ENCODE results near the gene SORCS2.

The SORCS2 gene

DNA sequence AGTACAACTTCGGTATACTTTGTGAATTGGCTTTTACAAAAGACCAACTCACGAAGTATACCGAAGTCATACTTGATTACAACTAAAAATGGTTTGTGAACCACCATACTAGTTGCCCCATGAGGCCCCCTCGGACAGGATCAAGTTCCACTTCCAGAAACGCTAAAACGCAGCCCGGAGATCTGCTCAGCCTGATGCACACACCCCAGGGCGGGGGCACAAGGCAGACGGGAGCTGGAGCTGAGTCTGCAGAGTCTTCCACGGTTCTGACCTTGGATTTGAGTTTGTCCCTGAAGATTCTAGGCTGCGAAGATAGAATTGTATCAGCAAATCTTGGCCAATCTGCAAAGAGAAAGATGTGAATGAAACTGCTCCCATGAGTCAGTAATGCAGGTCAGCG, 118.1 kb downstream of the SORCS2 start (continued):
- TF ChIP-seq, protein P1, sequence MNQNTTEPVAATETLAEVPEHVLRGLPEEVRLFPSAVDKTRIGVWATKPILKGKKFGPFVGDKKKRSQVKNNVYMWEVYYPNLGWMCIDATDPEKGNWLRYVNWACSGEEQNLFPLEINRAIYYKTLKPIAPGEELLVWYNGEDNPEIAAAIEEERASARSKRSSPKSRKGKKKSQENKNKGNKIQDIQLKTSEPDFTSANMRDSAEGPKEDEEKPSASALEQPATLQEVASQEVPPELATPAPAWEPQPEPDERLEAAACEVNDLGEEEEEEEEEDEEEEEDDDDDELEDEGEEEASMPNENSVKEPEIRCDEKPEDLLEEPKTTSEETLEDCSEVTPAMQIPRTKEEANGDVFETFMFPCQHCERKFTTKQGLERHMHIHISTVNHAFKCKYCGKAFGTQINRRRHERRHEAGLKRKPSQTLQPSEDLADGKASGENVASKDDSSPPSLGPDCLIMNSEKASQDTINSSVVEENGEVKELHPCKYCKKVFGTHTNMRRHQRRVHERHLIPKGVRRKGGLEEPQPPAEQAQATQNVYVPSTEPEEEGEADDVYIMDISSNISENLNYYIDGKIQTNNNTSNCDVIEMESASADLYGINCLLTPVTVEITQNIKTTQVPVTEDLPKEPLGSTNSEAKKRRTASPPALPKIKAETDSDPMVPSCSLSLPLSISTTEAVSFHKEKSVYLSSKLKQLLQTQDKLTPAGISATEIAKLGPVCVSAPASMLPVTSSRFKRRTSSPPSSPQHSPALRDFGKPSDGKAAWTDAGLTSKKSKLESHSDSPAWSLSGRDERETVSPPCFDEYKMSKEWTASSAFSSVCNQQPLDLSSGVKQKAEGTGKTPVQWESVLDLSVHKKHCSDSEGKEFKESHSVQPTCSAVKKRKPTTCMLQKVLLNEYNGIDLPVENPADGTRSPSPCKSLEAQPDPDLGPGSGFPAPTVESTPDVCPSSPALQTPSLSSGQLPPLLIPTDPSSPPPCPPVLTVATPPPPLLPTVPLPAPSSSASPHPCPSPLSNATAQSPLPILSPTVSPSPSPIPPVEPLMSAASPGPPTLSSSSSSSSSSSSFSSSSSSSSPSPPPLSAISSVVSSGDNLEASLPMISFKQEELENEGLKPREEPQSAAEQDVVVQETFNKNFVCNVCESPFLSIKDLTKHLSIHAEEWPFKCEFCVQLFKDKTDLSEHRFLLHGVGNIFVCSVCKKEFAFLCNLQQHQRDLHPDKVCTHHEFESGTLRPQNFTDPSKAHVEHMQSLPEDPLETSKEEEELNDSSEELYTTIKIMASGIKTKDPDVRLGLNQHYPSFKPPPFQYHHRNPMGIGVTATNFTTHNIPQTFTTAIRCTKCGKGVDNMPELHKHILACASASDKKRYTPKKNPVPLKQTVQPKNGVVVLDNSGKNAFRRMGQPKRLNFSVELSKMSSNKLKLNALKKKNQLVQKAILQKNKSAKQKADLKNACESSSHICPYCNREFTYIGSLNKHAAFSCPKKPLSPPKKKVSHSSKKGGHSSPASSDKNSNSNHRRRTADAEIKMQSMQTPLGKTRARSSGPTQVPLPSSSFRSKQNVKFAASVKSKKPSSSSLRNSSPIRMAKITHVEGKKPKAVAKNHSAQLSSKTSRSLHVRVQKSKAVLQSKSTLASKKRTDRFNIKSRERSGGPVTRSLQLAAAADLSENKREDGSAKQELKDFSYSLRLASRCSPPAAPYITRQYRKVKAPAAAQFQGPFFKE (tag by site-specific recombination; IDR thresholded peaks at IDR 0.05; ENCODE audit: borderline replicate concordance): no peak
- TF ChIP-seq ZNF501 (tag by site-specific recombination; IDR thresholded peaks at IDR 0.05) (no peak), KLF7 (tag by site-specific recombination; IDR thresholded peaks at IDR 0.05; ENCODE audit: borderline replicate concordance) (no peak)

DNA sequence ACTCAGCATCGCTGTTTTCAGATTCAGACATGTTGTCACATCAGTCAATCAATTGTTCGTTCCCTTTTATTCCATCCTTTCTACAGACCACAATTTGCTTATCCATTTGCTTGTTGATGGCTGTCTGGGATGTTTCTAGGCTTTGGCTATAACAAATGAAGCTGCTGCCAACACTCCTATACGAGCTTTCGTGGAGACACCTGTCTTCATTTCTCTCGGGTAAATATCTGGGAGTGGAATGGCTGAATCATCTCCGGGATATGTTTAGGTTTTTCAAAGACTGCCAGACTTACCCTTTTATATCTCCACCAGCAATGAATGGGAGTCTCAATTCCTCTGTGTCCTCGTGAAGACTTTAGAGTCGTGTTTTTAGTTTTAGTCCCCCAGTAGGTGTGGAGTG, 118.9 kb downstream of the SORCS2 start:
- Histone ChIP-seq H3K4me1 (ENCODE audit: control insufficient read depth, insufficient read depth, low read length) (no peaks in the 10 kb centered on the region), H3K9me3 (ENCODE audit: control insufficient read depth, insufficient read depth, low read depth, low read length) (no peaks in the 10 kb centered on the region), H3K36me3 (ENCODE audit: control insufficient read depth in 2 of 2, insufficient read depth in 1 of 2, low read length in 2 of 2) (no peaks in the 10 kb centered on the region), H3K4me3 (ENCODE audit: low read depth, low read length) (no peak overlapping the region), H3K27ac (ENCODE audit: extremely low read depth, low read depth, low read length) (no peak overlapping the region)
- TF ChIP-seq ZBTB17 (tag by site-specific recombination; IDR thresholded peaks at IDR 0.05): no peak
- POLR2A ChIA-PET: no interaction called here
- CTCF ChIA-PET: interaction anchor here (0.6 to 0.8 kb wide), 2 partner anchors 24 to 459 kb away, joined by 3 to 5 read pairs; no protein-coding TSS in a partner anchor

DNA sequence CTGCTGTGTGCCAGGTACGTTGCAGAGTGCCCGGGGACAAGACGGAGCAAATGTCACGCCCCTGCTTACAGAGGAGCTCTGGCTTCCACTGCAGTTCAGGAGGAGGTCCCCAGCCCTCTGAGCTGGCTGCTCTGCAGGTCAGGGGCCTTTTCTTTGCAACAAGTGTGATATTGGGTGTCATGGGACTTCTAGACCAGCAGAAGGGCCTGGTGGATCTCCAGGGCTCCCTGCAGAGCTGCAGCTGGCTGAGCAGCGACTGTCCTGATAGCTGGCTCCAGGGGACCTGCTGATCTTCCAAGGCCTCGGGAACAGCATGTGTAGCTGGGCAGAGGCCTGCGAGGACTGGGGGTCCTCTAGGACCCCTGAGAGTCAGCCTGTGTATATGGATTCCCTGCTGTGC, 120.4 kb downstream of the SORCS2 start:
- CTCF ChIA-PET: interaction anchor here (0.7 to 0.8 kb wide), 3 partner anchors 23 to 403 kb away, joined by 3 to 4 read pairs (median 3); no protein-coding TSS in a partner anchor
- Histone ChIP-seq H3K4me1 (ENCODE audit: control insufficient read depth, insufficient read depth, low read length) (no peaks in the 10 kb centered on the region), H3K27ac (ENCODE audit: extremely low read depth, low read depth, low read length) (no peak overlapping the region), H3K36me3 (ENCODE audit: control insufficient read depth in 2 of 2, insufficient read depth in 1 of 2, low read length in 2 of 2) (no peaks in the 10 kb centered on the region), H3K4me3 (ENCODE audit: low read depth, low read length) (no peak overlapping the region), H3K9me3 (ENCODE audit: control insufficient read depth, insufficient read depth, low read depth, low read length) (no peaks in the 10 kb centered on the region)
- TF ChIP-seq ZNF544 (tag by site-specific recombination; IDR thresholded peaks at IDR 0.05) (no peak), ZNF514 (tag by site-specific recombination; IDR thresholded peaks at IDR 0.05) (no peak), ZNF473 (tag by site-specific recombination; IDR thresholded peaks at IDR 0.05) (no peak), SP7 (tag by site-specific recombination; IDR thresholded peaks at IDR 0.05) (no peak), ZNF292 (tag by site-specific recombination; IDR thresholded peaks at IDR 0.05; ENCODE audit: borderline replicate concordance, low read depth) (no peak), ZNF548 (tag by site-specific recombination; IDR thresholded peaks at IDR 0.05) (no peak), ZFP41 (tag by site-specific recombination; IDR thresholded peaks at IDR 0.05; ENCODE audit: borderline replicate concordance) (no peak), ZNF354C (tag by site-specific recombination; IDR thresholded peaks at IDR 0.05; ENCODE audit: borderline replicate concordance, low read depth) (no peak), REPIN1 (tag by site-specific recombination; IDR thresholded peaks at IDR 0.05; ENCODE audit: low read depth) (no peak), ZNF777 (tag by site-specific recombination; IDR thresholded peaks at IDR 0.05; ENCODE audit: borderline replicate concordance) (no peak)
- TF ChIP-seq, protein P2, sequence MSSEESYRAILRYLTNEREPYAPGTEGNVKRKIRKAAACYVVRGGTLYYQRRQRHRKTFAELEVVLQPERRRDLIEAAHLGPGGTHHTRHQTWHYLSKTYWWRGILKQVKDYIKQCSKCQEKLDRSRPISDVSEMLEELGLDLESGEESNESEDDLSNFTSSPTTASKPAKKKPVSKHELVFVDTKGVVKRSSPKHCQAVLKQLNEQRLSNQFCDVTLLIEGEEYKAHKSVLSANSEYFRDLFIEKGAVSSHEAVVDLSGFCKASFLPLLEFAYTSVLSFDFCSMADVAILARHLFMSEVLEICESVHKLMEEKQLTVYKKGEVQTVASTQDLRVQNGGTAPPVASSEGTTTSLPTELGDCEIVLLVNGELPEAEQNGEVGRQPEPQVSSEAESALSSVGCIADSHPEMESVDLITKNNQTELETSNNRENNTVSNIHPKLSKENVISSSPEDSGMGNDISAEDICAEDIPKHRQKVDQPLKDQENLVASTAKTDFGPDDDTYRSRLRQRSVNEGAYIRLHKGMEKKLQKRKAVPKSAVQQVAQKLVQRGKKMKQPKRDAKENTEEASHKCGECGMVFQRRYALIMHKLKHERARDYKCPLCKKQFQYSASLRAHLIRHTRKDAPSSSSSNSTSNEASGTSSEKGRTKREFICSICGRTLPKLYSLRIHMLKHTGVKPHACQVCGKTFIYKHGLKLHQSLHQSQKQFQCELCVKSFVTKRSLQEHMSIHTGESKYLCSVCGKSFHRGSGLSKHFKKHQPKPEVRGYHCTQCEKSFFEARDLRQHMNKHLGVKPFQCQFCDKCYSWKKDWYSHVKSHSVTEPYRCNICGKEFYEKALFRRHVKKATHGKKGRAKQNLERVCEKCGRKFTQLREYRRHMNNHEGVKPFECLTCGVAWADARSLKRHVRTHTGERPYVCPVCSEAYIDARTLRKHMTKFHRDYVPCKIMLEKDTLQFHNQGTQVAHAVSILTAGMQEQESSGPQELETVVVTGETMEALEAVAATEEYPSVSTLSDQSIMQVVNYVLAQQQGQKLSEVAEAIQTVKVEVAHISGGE (tag by site-specific recombination; conservative IDR thresholded peaks at IDR 0.05; ENCODE audit: low read depth): no peak
- TF ChIP-seq, protein P3, sequence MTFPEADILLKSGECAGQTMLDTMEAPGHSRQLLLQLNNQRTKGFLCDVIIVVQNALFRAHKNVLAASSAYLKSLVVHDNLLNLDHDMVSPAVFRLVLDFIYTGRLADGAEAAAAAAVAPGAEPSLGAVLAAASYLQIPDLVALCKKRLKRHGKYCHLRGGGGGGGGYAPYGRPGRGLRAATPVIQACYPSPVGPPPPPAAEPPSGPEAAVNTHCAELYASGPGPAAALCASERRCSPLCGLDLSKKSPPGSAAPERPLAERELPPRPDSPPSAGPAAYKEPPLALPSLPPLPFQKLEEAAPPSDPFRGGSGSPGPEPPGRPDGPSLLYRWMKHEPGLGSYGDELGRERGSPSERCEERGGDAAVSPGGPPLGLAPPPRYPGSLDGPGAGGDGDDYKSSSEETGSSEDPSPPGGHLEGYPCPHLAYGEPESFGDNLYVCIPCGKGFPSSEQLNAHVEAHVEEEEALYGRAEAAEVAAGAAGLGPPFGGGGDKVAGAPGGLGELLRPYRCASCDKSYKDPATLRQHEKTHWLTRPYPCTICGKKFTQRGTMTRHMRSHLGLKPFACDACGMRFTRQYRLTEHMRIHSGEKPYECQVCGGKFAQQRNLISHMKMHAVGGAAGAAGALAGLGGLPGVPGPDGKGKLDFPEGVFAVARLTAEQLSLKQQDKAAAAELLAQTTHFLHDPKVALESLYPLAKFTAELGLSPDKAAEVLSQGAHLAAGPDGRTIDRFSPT (tag by site-specific recombination; IDR thresholded peaks at IDR 0.05): no peak
- TF ChIP-seq, protein P4, sequence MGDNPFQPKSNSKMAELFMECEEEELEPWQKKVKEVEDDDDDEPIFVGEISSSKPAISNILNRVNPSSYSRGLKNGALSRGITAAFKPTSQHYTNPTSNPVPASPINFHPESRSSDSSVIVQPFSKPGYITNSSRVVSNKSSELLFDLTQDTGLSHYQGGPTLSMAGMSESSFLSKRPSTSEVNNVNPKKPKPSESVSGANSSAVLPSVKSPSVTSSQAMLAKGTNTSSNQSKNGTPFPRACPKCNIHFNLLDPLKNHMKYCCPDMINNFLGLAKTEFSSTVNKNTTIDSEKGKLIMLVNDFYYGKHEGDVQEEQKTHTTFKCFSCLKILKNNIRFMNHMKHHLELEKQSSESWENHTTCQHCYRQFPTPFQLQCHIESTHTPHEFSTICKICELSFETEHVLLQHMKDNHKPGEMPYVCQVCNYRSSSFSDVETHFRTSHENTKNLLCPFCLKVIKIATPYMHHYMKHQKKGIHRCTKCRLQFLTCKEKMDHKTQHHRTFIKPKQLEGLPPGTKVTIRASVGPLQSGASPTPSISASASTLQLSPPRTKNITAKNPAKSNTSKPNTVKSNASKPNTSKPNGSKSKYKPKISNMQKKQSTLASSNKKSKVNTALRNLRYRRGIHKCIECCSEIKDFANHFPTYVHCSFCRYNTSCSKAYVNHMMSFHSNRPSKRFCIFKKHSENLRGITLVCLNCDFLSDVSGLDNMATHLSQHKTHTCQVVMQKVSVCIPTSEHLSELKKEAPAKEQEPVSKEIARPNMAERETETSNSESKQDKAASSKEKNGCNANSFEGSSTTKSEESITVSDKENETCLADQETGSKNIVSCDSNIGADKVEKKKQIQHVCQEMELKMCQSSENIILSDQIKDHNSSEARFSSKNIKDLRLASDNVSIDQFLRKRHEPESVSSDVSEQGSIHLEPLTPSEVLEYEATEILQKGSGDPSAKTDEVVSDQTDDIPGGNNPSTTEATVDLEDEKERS (tag by site-specific recombination; IDR thresholded peaks at IDR 0.05): no peak
- POLR2A ChIA-PET: no interaction called here

Data from HEK293 (cell line).